Ovary (tissue), 9 donors: ENCODE measurements around the gene RUSF1. TPM values are rescaled to one million over a fixed set of nuclear protein-coding genes. Genes with fewer than 3 reads are reported as not detected.

Experiments used
- DNase-seq, 5 donors: peaks; one replicate each; pipeline ENCODE4 v3.0.0-alpha.2; 2019 to 2020
- H3K27ac ChIP-seq, 2 donors: fragments of 200-600 bp; one replicate each; pipeline versions ENCODE4 v1.5.1 to v1.8.0; 2019 to 2022
- H3K27me3 ChIP-seq: fragments of 200-600 bp; one replicate; pipeline ENCODE4 v1.8.0; 2022
- H3K36me3 ChIP-seq: fragments of 200-600 bp; sonication (generic); one replicate; pipeline ENCODE4 v1.5.1; 2019
- H3K4me1 ChIP-seq: one replicate; pipeline ENCODE4 v1.8.1; 2013; ENCODE audit warnings: mild to moderate bottlenecking, moderate library complexity; ENCODE audit not compliant: insufficient read depth
- H3K4me3 ChIP-seq: fragments of 200-600 bp; sonication (generic); one replicate; pipeline ENCODE4 v1.5.1; 2017
- H3K9me3 ChIP-seq, 2 donors: fragments of 200-600 bp in 1 of 2; sonication (generic) in 1 of 2; one replicate each; pipeline versions ENCODE4 v1.5.1 to v1.8.1; 2013 to 2019; ENCODE audit warnings: mild to moderate bottlenecking in 1 of 2, moderate library complexity in 1 of 2
- EP300 ChIP-seq: sonication (generic); formaldehyde crosslinking; IDR thresholded peaks from one replicate; pipeline ENCODE4 v1.6.1; 2017; ENCODE audit warnings: antibody characterized with exemption
- POLR2A ChIP-seq: fragments of 450-650 bp; IDR thresholded peaks from one replicate; pipeline ENCODE4 v1.6.1; 2017; ENCODE audit warnings: antibody characterized with exemption, mild to moderate bottlenecking, moderate library complexity
- WGBS, 3 donors: extraction: QIAGEN DNeasy Blood & Tissue Kit in 1 of 3; methylation state at CpG; one replicate each; pipeline versions ENCODE4 v1.1.5 to v1.1.7; 2013 to 2017; 5-methylcytosine and 5-hydroxymethylcytosine counted together
- intact Hi-C, 4 donors: fragments of 100-400 bp; cut with DNase I; formaldehyde crosslinking; loops; one replicate each; pipeline versions ENCODE4 v1.11.0 to v1.15.1; 2022 to 2023
- polyA plus RNA-seq, 2 donors: library from polyadenylated mRNA; stranded (reverse); fragments of 200-250 nt in 1 of 2; fragments of 350-450 nt in 1 of 2; fragmentation: Illumina TruSeq in 1 of 2; extraction: RNeasy Lipid Tissue Mini Kit (QIAGEN cat#74804) in 1 of 2; gene quantifications; one replicate each; pipeline ENCODE4 v1.2.3, GENCODE V29; 2013 to 2014
- total RNA-seq, 7 donors: library from RNA; depleted of rRNA in 2 of 7; stranded (reverse); fragments of >200 nt in 2 of 7; fragmentation: NEBNext Ultra II Directional in 3 of 7; extraction: Animal tissue kit (Norgen Biotek cat#: 25700) in 3 of 7; gene quantifications; one replicate each; pipeline versions ENCODE4 v1.1.0 to v1.2.4, GENCODE V29; 2016 to 2023
- TF ChIP-seq, protein P1 (sequence below), 3 donors: fragments of 450-650 bp in 2 of 3; fragments of 200-600 bp in 1 of 3; IDR thresholded peaks; one replicate each; pipeline versions ENCODE4 v1.5.1 to v1.8.0; 2016 to 2022; ENCODE audit warnings: antibody characterized with exemption in 3 of 3, mild to moderate bottlenecking in 1 of 3
- donor health status: DM: no; HTN: no; CAD: no; lungs with moderate emphysema.
- donor health status: DM: no; HTN: no; CAD: no.
- donor health status: Bipolar disorder and iron deficiency.
- donor health status: DM: yes; HTN: yes; CAD: no.
- donor health status: DM: no; HTN: no; CAD: no.
- donor health status: DM: yes; HTN: yes; CAD: no.

Gene RUSF1
- total and polyA plus RNA-seq, 9 donors: 39.8 to 98.4 (median 91.2) TPM

- DNase-seq: no peak
- Histone ChIP-seq H3K9me3 (no peaks in the 10 kb centered on the region), H3K4me1 (peaks cover 3% of the 10 kb centered on the region), H3K36me3 (no peaks in the 10 kb centered on the region), H3K27me3 (no peaks in the 10 kb centered on the region), H3K4me3 (no peak overlapping the region), H3K27ac (no peak overlapping the region)
- TF ChIP-seq, protein P1, sequence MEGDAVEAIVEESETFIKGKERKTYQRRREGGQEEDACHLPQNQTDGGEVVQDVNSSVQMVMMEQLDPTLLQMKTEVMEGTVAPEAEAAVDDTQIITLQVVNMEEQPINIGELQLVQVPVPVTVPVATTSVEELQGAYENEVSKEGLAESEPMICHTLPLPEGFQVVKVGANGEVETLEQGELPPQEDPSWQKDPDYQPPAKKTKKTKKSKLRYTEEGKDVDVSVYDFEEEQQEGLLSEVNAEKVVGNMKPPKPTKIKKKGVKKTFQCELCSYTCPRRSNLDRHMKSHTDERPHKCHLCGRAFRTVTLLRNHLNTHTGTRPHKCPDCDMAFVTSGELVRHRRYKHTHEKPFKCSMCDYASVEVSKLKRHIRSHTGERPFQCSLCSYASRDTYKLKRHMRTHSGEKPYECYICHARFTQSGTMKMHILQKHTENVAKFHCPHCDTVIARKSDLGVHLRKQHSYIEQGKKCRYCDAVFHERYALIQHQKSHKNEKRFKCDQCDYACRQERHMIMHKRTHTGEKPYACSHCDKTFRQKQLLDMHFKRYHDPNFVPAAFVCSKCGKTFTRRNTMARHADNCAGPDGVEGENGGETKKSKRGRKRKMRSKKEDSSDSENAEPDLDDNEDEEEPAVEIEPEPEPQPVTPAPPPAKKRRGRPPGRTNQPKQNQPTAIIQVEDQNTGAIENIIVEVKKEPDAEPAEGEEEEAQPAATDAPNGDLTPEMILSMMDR (IDR thresholded peaks at IDR 0.05): no peak
- no peak for TF ChIP-seq POLR2A
- no peak for TF ChIP-seq EP300
- intact Hi-C loops: no loop called here
- WGBS, 3 donors: 86 to 100% (median 90%) methylated on average over 1 of the region's 1 CpG
These were observed 22.9 kb upstream of the RUSF1 start for GRCh38 chr16:31531096-31531495.

DNA sequence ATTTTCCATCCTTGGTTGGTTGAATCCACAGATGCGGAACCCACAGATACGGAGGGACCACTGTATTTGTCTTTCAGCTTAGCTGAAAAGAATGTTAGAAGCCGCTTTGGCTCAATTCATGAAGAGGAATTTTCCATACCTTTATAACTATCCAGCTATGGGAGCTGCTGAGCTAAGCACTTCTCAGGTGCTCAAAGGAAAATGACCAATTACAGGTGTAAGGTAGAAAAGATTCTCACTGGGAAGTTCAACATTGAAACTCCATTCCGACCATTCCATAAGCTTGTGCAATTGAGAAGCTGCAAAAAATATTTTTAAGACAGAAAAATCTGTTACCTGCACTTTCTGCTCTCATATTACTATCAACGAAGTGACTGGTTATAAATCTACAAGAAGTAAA, 22.2 kb upstream of the RUSF1 start:
- TF ChIP-seq, protein P1 (IDR thresholded peaks at IDR 0.05): no peak
- TF ChIP-seq POLR2A: no peak
- TF ChIP-seq EP300: no peak
- H3K4me1 ChIP-seq: peaks cover 3% of the 10 kb centered on the region
- H3K9me3 ChIP-seq: no peaks in the 10 kb centered on the region
- intact Hi-C loops: no loop called here
- H3K27me3 ChIP-seq: no peaks in the 10 kb centered on the region
- no peak overlapping the region for H3K4me3 ChIP-seq
- no peak overlapping the region for H3K27ac ChIP-seq
- H3K36me3 ChIP-seq: no peaks in the 10 kb centered on the region
- no peak for DNase-seq
- 60 to 78% (median 71%) methylated on average over 5 of the region's 5 CpGs for WGBS, 3 donors

GRCh38 chr16:31529937-31530312, 21.7 kb upstream of the RUSF1 start:
- no peak for DNase-seq
- intact Hi-C loops: no loop called here
- TF ChIP-seq POLR2A: no peak
- TF ChIP-seq EP300: no peak
- TF ChIP-seq, protein P1 (IDR thresholded peaks at IDR 0.05): no peak
- peak overlapping the region; percentile 35 for H3K4me3 ChIP-seq
- peaks cover 3% of the 10 kb centered on the region for H3K4me1 ChIP-seq
- peak overlapping the region in 1 of 2 donors; percentile 7 for H3K27ac ChIP-seq
- no peaks in the 10 kb centered on the region for H3K27me3 ChIP-seq
- no peaks in the 10 kb centered on the region for H3K9me3 ChIP-seq
- 17 to 24% (median 23%) methylated on average over 17 of the region's 17 CpGs for WGBS, 3 donors
- no peaks in the 10 kb centered on the region for H3K36me3 ChIP-seq

GRCh38 chr16:31529108-31529936, 21.1 kb upstream of the RUSF1 start:
- 1 to 2% (median 2%) methylated on average over 39 to 52 of the region's 52 CpGs for WGBS, 3 donors
- Histone ChIP-seq H3K9me3 (no peaks in the 10 kb centered on the region), H3K4me3 (peak overlapping the region; percentile 35), H3K27me3 (no peaks in the 10 kb centered on the region), H3K36me3 (no peaks in the 10 kb centered on the region), H3K4me1 (peaks cover 3% of the 10 kb centered on the region), H3K27ac (peak overlapping the region in 1 of 2 donors; percentile 7)
- peak; percentile 43 to 55 (median 47) for DNase-seq
- TF ChIP-seq, protein P1 (IDR thresholded peaks at IDR 0.05): no peak
- TF ChIP-seq POLR2A: no peak
- TF ChIP-seq EP300: no peak
- intact Hi-C loops: no loop called here
